ENCODE data around the gene NFYA.

NFYA gene

GRCh38 chr6:41072836-41073202, at the start of gene NFYA:
TSS of gene NFYA (plus strand) at chr6:41072974. CDS start at chr6:41079090, 6,116 bp downstream.
- DNase-seq (ENCODE audit: low read depth, low spot score): no peak

- DNase-seq (ENCODE audit: low read depth, low spot score): no peak
Observed at GRCh38 chr6:41023114-41023513, 49.7 kb upstream of the NFYA start.

- DNase-seq (ENCODE audit: low read depth, low spot score): no peak
Observed at GRCh38 chr6:41025966-41026530, 46.7 kb upstream of the NFYA start.

- no peak for DNase-seq (ENCODE audit: low read depth, low spot score)
Observed at GRCh38 chr6:41027241-41027640, 45.5 kb upstream of the NFYA start.

GRCh38 chr6:41027799-41028560, 44.8 kb upstream of the NFYA start:
- DNase-seq (ENCODE audit: low read depth, low spot score): peak; percentile 59

- DNase-seq (ENCODE audit: low read depth, low spot score): no peak
Observed at GRCh38 chr6:41028561-41029412, 44.0 kb upstream of the NFYA start.

- no peak for DNase-seq (ENCODE audit: low read depth, low spot score)
Observed at GRCh38 chr6:41032830-41033229, 39.9 kb upstream of the NFYA start.

- no peak for DNase-seq (ENCODE audit: low read depth, low spot score)
Observed at GRCh38 chr6:41033776-41034175, 39.0 kb upstream of the NFYA start.

- DNase-seq (ENCODE audit: low read depth, low spot score): no peak
Observed at GRCh38 chr6:41036186-41036585, 36.6 kb upstream of the NFYA start.

GRCh38 chr6:41036601-41037000, 36.2 kb upstream of the NFYA start:
- no peak for DNase-seq (ENCODE audit: low read depth, low spot score)

- no peak for DNase-seq (ENCODE audit: low read depth, low spot score)
Observed at GRCh38 chr6:41037107-41037900, 35.5 kb upstream of the NFYA start.

GRCh38 chr6:41038205-41038604, 34.6 kb upstream of the NFYA start:
- no peak for DNase-seq (ENCODE audit: low read depth, low spot score)

GRCh38 chr6:41039060-41039998, 33.4 kb upstream of the NFYA start, which contains the start of gene UNC5CL:
TSS of gene UNC5CL (minus strand) at chr6:41039221. CDS start at chr6:41035074, 4,147 bp downstream.
- DNase-seq (ENCODE audit: low read depth, low spot score): peak; percentile 50

- no peak for DNase-seq (ENCODE audit: low read depth, low spot score)
Observed at GRCh38 chr6:41040101-41040939, 32.5 kb upstream of the NFYA start.

- no peak for DNase-seq (ENCODE audit: low read depth, low spot score)
Observed at GRCh38 chr6:41040940-41041536, 31.7 kb upstream of the NFYA start.

GRCh38 chr6:41042226-41043055, 30.3 kb upstream of the NFYA start, which contains the start of gene TSPO2:
TSS of gene TSPO2 (plus strand) at chr6:41042467. CDS start at chr6:41042986, 519 bp downstream.
- no peak for DNase-seq (ENCODE audit: low read depth, low spot score)

- no peak for DNase-seq (ENCODE audit: low read depth, low spot score)
Observed at GRCh38 chr6:41043151-41043550, 29.6 kb upstream of the NFYA start.

GRCh38 chr6:41045664-41046063, 27.1 kb upstream of the NFYA start:
- DNase-seq (ENCODE audit: low read depth, low spot score): no peak
